Inflammatory macrophage treated with lipopolysaccharide for 1 hour (primary cell): Measurements from ENCODE around the gene HEXD.

Experiments
- DNase-seq, 2 donors: peaks; one replicate each; pipeline ENCODE4 v3.0.0-alpha.2; 2020 to 2022

The HEXD gene

GRCh38 chr17:82416264-82416663, 1.9 kb upstream of the HEXD start:
- DNase-seq = no peak

- no peak for DNase-seq
Observed at GRCh38 chr17:82416771-82417170, 1.4 kb upstream of the HEXD start.

GRCh38 chr17:82419540-82419939, 1.4 kb downstream of the HEXD start:
- DNase-seq = peak; percentile 37 to 47

- DNase-seq = peak; percentile 37 to 84
Observed at GRCh38 chr17:82424001-82424862, 6.1 kb downstream of the HEXD start.

GRCh38 chr17:82424863-82425159, 6.7 kb downstream of the HEXD start:
- no peak for DNase-seq

GRCh38 chr17:82428546-82428945, 10.4 kb downstream of the HEXD start:
- DNase-seq = no peak

- DNase-seq = no peak
Observed at GRCh38 chr17:82429824-82430223, 11.7 kb downstream of the HEXD start.

GRCh38 chr17:82432017-82432416, 13.9 kb downstream of the HEXD start:
- DNase-seq = no peak

- DNase-seq = no peak
Observed at GRCh38 chr17:82433560-82434215, 15.5 kb downstream of the HEXD start.

GRCh38 chr17:82434216-82434565, 16.0 kb downstream of the HEXD start:
- DNase-seq = peak in 1 of 2 donors; percentile 19

GRCh38 chr17:82435103-82435502, 17.0 kb downstream of the HEXD start:
- DNase-seq = no peak

- DNase-seq = no peak
Observed at GRCh38 chr17:82435601-82436583, 17.7 kb downstream of the HEXD start.

GRCh38 chr17:82436601-82437324, 18.6 kb downstream of the HEXD start:
- DNase-seq = no peak

GRCh38 chr17:82437325-82437668, 19.1 kb downstream of the HEXD start:
- no peak for DNase-seq

- no peak for DNase-seq
Observed at GRCh38 chr17:82438401-82439193, 20.4 kb downstream of the HEXD start.

GRCh38 chr17:82439194-82439828, 21.2 kb downstream of the HEXD start:
- DNase-seq = no peak

- DNase-seq = no peak
Observed at GRCh38 chr17:82439829-82440365, 21.8 kb downstream of the HEXD start.

GRCh38 chr17:82440469-82440981, 22.4 kb downstream of the HEXD start:
- peak; percentile 62 to 71 for DNase-seq

GRCh38 chr17:82440991-82441627, 23.0 kb downstream of the HEXD start:
- peak; percentile 44 to 56 for DNase-seq
